HepG2 (cell line): ENCODE measurements around the gene TRIM25.

ENCODE experiments used
- ATF1 ChIP-seq: IDR thresholded peaks from 2 replicates; pipeline ENCODE4 v1.6.1; 2016; ENCODE audit warnings: mild to moderate bottlenecking, control low read depth
- FOXK1 ChIP-seq: sonication (generic); formaldehyde crosslinking; IDR thresholded peaks from 2 replicates; pipeline ENCODE4 v1.4.0; 2020; ENCODE audit warnings: low read depth, missing genetic modification reagents, borderline replicate concordance
- GABPA ChIP-seq, 2 experiments: IDR thresholded peaks; 2 replicates each; pipeline ENCODE4 v1.6.1; 2011 to 2016; ENCODE audit warnings: low read depth in 2 of 2, low read length in 1 of 2, missing biosample characterization in 1 of 2, missing genetic modification characterization in 1 of 2
- IRF2 ChIP-seq: IDR thresholded peaks from 2 replicates; pipeline ENCODE4 v1.6.1; 2018; ENCODE audit warnings: missing genetic modification reagents, missing compliant biosample characterization
- MIER2 ChIP-seq: IDR thresholded peaks from 2 replicates; pipeline ENCODE4 v1.6.1; 2016; ENCODE audit warnings: missing biosample characterization, missing genetic modification reagents
- PHF20 ChIP-seq: sonication (generic); formaldehyde crosslinking; IDR thresholded peaks from 2 replicates; pipeline ENCODE4 v1.5.0; 2020; ENCODE audit warnings: mild to moderate bottlenecking, missing genetic modification reagents
- ZNF207 ChIP-seq: fragments of 450-650 bp; IDR thresholded peaks from 2 replicates; pipeline ENCODE4 v1.6.1; 2016; ENCODE audit warnings: antibody characterized with exemption, borderline replicate concordance
- ZNF274 ChIP-seq: sonication (generic); formaldehyde crosslinking; IDR thresholded peaks from 2 replicates; pipeline ENCODE4 v1.5.1; 2020; ENCODE audit warnings: mild to moderate bottlenecking, missing genetic modification reagents
- ZNF891 ChIP-seq: sonication (generic); formaldehyde crosslinking; IDR thresholded peaks from 2 replicates; pipeline ENCODE4 v1.5.0; 2020; ENCODE audit warnings: mild to moderate bottlenecking, missing genetic modification reagents
- TF ChIP-seq, protein P1 (sequence below): IDR thresholded peaks from 2 replicates; pipeline ENCODE4 v1.6.1; 2016; ENCODE audit warnings: missing compliant biosample characterization, missing genetic modification reagents, borderline replicate concordance
- TF ChIP-seq, protein P2 (sequence below): sonication (generic); formaldehyde crosslinking; IDR thresholded peaks from 2 replicates; pipeline ENCODE4 v1.4.0; 2020; ENCODE audit warnings: mild to moderate bottlenecking, missing genetic modification reagents

DNA sequence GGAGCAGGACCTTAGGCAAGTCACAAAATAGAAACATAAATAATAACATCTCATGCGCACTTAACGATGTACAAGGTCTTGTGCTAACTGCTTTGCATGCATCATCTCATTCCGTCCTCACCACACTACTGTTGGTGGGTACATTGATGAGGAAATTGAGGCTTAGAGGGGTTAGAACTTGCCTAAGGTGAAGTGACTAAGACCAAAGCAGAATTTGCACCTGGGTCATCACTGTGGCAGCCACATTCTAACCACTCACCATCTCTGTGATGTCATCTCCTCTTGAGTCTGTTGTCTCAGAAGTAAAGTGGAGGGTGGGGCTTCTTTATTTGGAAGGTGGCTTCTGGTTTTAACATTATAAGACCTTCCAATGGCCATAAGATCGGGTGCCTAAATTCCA is 20.4 kb upstream of the TRIM25 start:
- TF ChIP-seq, protein P1, sequence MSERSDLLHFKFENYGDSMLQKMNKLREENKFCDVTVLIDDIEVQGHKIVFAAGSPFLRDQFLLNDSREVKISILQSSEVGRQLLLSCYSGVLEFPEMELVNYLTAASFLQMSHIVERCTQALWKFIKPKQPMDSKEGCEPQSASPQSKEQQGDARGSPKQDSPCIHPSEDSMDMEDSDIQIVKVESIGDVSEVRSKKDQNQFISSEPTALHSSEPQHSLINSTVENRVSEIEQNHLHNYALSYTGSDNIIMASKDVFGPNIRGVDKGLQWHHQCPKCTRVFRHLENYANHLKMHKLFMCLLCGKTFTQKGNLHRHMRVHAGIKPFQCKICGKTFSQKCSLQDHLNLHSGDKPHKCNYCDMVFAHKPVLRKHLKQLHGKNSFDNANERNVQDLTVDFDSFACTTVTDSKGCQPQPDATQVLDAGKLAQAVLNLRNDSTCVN = no peak
- TF ChIP-seq ZNF891 (CRISPR knock-in tag) = no peak
- TF ChIP-seq, protein P2, sequence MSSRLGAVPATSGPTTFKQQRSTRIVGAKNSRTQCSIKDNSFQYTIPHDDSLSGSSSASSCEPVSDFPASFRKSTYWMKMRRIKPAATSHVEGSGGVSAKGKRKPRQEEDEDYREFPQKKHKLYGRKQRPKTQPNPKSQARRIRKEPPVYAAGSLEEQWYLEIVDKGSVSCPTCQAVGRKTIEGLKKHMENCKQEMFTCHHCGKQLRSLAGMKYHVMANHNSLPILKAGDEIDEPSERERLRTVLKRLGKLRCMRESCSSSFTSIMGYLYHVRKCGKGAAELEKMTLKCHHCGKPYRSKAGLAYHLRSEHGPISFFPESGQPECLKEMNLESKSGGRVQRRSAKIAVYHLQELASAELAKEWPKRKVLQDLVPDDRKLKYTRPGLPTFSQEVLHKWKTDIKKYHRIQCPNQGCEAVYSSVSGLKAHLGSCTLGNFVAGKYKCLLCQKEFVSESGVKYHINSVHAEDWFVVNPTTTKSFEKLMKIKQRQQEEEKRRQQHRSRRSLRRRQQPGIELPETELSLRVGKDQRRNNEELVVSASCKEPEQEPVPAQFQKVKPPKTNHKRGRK (CRISPR knock-in tag) = no peak
- TF ChIP-seq GABPA (IDR thresholded peaks at IDR 0.05; ENCODE audit: low read depth, low read length) = no peak
- no peak for TF ChIP-seq GABPA (CRISPR knock-in tag; IDR thresholded peaks at IDR 0.05; ENCODE audit: low read depth)
- no peak for TF ChIP-seq MIER2 (CRISPR knock-in tag)
- TF ChIP-seq ATF1 = no peak
- no peak for TF ChIP-seq ZNF274 (CRISPR knock-in tag)
- TF ChIP-seq ZNF207 = no peak
- no peak for TF ChIP-seq IRF2 (CRISPR knock-in tag)
- no peak for TF ChIP-seq FOXK1 (CRISPR knock-in tag)
- TF ChIP-seq PHF20 = no peak
